H1 (cell line): Measurements from ENCODE around the gene CYTH1. TPM values are rescaled to one million over a fixed set of nuclear protein-coding genes. Genes with fewer than 3 reads are reported as not detected.

Source experiments
- GABPA ChIP-seq: IDR thresholded peaks from 2 replicates; pipeline ENCODE4 v1.6.1; 2011; ENCODE audit warnings: mild to moderate bottlenecking, low read length, moderate library complexity, borderline replicate concordance; ENCODE audit not compliant: insufficient read depth
- polyA plus RNA-seq, 7 experiments: library from polyadenylated mRNA; depleted of rRNA in 3 of 7; stranded (reverse) in 5 of 7; unstranded in 2 of 7; fragments of >200 nt in 5 of 7; fragments of 200-250 nt in 2 of 7; gene quantifications; 1 replicate in 5 of 7; 2 replicates in 1 of 7; 4 replicates in 1 of 7; pipeline versions ENCODE4 v1.2.1 to v1.2.3, GENCODE V29; 2011 to 2013; ENCODE audit warnings: missing spikeins in 2 of 7, mixed read lengths in 2 of 7
- total RNA-seq: library from RNA; stranded (reverse); fragmentation: NEBNext Ultra II Directional; extraction: Animal tissue kit (Norgen Biotek cat#: 25700); gene quantifications from 2 replicates; pipeline ENCODE4 v1.2.1, GENCODE V29; 2021

The CYTH1 gene
- total and polyA plus RNA-seq, 2 of the 8 experiments (the other 6 are each of a cell fraction or from before 2014, with no cell fraction given), result 12.8 to 14.8 TPM

GRCh38 chr17:78728495-78728894 is 53.6 kb downstream of the CYTH1 start (continued):
- no peak for TF ChIP-seq GABPA
- TF ChIP-seq, all 59 proteins: peak for 0
